Mammary epithelial cell (primary cell): Measurements from ENCODE around the gene HACL1.

Experiments
- CTCF ChIP-seq, 2 donors: IDR thresholded peaks in 1 of 2; conservative IDR thresholded peaks in 1 of 2; 2 replicates each; pipeline ENCODE4 v1.5.1; 2011 to 2012; ENCODE audit warnings: inconsistent platforms in 2 of 2, low read length in 2 of 2, mild to moderate bottlenecking in 2 of 2, control low read depth in 1 of 2, low read depth in 1 of 2; ENCODE audit not compliant: insufficient read depth in 1 of 2; ENCODE audit errors: extremely low read depth in 1 of 2
- EZH2 ChIP-seq: IDR thresholded peaks from 2 replicates; pipeline ENCODE4 v1.6.1; 2012; ENCODE audit warnings: low read length, inconsistent platforms, borderline replicate concordance

GRCh38 chr3:15606434-15606891 is 5.1 kb upstream of the HACL1 start:
- no peak for TF ChIP-seq CTCF (conservative IDR thresholded peaks at IDR 0.05 in 1 of 2, IDR thresholded peaks at IDR 0.05 in 1 of 2; ENCODE audit: extremely low read depth in 1 of 2, insufficient read depth in 1 of 2, low read depth in 1 of 2, low read length in 2 of 2)
- no peak for TF ChIP-seq EZH2
